ENCODE data around the gene GPHN. TPM values are rescaled to one million over a fixed set of nuclear protein-coding genes. Genes with fewer than 3 reads are reported as not detected.

GPHN gene
- total RNA-seq, 4 donors from 2014 or later = 16.7 to 34.8 (median 27.0) TPM

DNA sequence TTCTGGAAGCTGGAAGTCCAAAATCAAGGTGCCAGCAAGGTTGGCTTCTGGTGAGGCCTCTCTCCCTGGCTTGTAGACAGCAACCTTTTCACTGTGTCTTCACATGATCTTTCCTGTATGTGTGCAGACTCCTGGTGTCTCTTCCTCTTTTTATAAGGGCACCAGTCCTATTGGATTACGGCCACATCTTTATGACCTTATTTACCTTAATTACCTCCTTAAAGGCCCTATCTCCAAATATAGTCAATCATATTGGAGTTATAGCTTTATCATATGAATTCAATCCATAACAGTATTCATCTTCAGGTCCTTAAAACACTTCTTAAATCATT lies 660.1 kb downstream of the GPHN start:
- Histone ChIP-seq H3K9me3 (peaks cover 6% of the 10 kb centered on the region), H3K4me3 (no peak overlapping the region), H3K27ac (no peak overlapping the region), H3K27me3 (no peaks in the 10 kb centered on the region), H3K36me3 (peaks cover 21% of the 10 kb centered on the region), H3K4me1 (no peaks in the 10 kb centered on the region)
- 94% methylated on average over 1 of the region's 1 CpG for WGBS
- TF ChIP-seq EP300 (IDR thresholded peaks at IDR 0.05) (no peak), POLR2AphosphoS5 (IDR thresholded peaks at IDR 0.05) (no peak), POLR2A (IDR thresholded peaks at IDR 0.05) (no peak)
- TF ChIP-seq, protein P1, sequence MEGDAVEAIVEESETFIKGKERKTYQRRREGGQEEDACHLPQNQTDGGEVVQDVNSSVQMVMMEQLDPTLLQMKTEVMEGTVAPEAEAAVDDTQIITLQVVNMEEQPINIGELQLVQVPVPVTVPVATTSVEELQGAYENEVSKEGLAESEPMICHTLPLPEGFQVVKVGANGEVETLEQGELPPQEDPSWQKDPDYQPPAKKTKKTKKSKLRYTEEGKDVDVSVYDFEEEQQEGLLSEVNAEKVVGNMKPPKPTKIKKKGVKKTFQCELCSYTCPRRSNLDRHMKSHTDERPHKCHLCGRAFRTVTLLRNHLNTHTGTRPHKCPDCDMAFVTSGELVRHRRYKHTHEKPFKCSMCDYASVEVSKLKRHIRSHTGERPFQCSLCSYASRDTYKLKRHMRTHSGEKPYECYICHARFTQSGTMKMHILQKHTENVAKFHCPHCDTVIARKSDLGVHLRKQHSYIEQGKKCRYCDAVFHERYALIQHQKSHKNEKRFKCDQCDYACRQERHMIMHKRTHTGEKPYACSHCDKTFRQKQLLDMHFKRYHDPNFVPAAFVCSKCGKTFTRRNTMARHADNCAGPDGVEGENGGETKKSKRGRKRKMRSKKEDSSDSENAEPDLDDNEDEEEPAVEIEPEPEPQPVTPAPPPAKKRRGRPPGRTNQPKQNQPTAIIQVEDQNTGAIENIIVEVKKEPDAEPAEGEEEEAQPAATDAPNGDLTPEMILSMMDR (IDR thresholded peaks at IDR 0.05) = no peak
- DNase-seq (ENCODE audit: low spot score in 2 of 2) = no peak

DNA sequence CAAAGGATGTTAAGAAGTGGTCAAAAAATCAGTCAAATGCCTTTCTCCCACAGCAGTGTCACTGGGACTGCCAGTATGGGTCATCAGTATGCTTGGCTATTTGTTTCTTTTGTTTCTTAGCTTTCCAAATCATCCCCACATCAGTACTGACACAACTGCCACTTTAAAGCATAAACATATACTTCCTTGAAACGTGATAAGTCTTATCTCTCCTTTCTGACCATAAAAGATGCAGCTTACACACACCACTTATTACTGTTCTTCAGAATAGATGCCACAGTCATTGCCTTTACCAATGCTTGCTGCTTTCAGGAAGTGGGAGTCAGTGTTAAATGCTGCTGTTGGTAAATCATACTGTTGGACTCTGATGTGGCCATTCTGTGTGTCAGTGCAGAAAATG lies 662.7 kb downstream of the GPHN start:
- H3K27me3 ChIP-seq = no peaks in the 10 kb centered on the region
- WGBS = 82% methylated on average over 1 of the region's 1 CpG
- peaks cover 14% of the 10 kb centered on the region for H3K9me3 ChIP-seq
- peaks cover 21% of the 10 kb centered on the region for H3K36me3 ChIP-seq
- no peak overlapping the region for H3K27ac ChIP-seq
- H3K4me1 ChIP-seq = no peaks in the 10 kb centered on the region
- H3K4me3 ChIP-seq = no peak overlapping the region
- no peak for DNase-seq (ENCODE audit: low spot score in 2 of 2)
- TF ChIP-seq EP300 (IDR thresholded peaks at IDR 0.05) = no peak
- TF ChIP-seq, protein P1 (IDR thresholded peaks at IDR 0.05) = no peak
- TF ChIP-seq POLR2A (IDR thresholded peaks at IDR 0.05) = no peak
- no peak for TF ChIP-seq POLR2AphosphoS5 (IDR thresholded peaks at IDR 0.05)

DNA sequence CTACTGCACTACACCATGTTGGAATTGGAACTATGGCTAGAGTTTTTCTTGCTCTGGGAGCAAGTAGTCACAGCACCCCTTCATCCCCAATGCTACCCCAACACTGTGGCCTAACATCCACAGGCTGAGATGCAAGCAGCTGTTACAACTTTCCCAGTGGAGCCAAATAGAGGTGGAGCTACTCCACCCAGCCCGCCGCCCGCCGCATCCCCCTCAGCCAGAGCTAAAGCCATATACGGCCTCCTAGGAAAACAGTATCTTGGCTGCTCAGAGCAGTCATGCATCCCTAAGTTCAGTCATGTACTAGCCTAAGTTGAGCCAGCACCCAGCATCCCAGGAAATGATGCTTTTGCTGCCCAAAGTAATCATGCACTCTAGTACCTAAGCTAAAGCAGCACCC lies 664.1 kb downstream of the GPHN start:
- no CpG with 5 or more reads among the region's 5 CpGs for WGBS
- no peaks in the 10 kb centered on the region for H3K4me1 ChIP-seq
- no peak for DNase-seq (ENCODE audit: low spot score in 2 of 2)
- peaks cover 14% of the 10 kb centered on the region for H3K9me3 ChIP-seq
- H3K27ac ChIP-seq = no peak overlapping the region
- H3K4me3 ChIP-seq = no peak overlapping the region
- peaks cover 21% of the 10 kb centered on the region for H3K36me3 ChIP-seq
- TF ChIP-seq EP300 (IDR thresholded peaks at IDR 0.05) (no peak), POLR2AphosphoS5 (IDR thresholded peaks at IDR 0.05) (no peak), POLR2A (IDR thresholded peaks at IDR 0.05) (no peak)
- TF ChIP-seq, protein P1 (IDR thresholded peaks at IDR 0.05) = no peak
- no peaks in the 10 kb centered on the region for H3K27me3 ChIP-seq

DNA sequence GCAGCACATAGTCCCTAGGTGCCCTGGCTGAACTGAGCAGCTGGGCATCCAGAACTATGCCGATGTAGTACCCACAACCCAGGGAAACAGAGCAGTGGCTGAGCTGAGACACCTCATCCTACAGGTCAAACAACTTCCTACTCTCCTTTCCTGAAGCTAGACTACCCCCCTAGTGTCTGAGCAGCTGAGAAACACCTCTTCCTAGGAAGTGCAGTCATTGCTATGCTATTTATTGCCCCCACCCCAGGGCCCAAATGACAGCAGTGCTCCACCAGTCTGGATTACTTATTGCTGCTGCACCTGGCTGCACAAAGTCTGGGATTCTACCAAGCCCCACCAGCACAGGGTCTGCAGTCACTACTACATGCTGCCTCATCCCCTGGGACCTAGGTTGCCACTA lies 664.6 kb downstream of the GPHN start:
- no peaks in the 10 kb centered on the region for H3K4me1 ChIP-seq
- no peak overlapping the region for H3K4me3 ChIP-seq
- peaks cover 21% of the 10 kb centered on the region for H3K36me3 ChIP-seq
- peaks cover 14% of the 10 kb centered on the region for H3K9me3 ChIP-seq
- no peak for TF ChIP-seq POLR2A (IDR thresholded peaks at IDR 0.05)
- TF ChIP-seq EP300 (IDR thresholded peaks at IDR 0.05) = no peak
- TF ChIP-seq POLR2AphosphoS5 (IDR thresholded peaks at IDR 0.05) = no peak
- TF ChIP-seq, protein P1 (IDR thresholded peaks at IDR 0.05) = no peak
- WGBS = 100% methylated on average over 1 of the region's 1 CpG
- no peaks in the 10 kb centered on the region for H3K27me3 ChIP-seq
- H3K27ac ChIP-seq = no peak overlapping the region
- no peak for DNase-seq (ENCODE audit: low spot score in 2 of 2)

DNA sequence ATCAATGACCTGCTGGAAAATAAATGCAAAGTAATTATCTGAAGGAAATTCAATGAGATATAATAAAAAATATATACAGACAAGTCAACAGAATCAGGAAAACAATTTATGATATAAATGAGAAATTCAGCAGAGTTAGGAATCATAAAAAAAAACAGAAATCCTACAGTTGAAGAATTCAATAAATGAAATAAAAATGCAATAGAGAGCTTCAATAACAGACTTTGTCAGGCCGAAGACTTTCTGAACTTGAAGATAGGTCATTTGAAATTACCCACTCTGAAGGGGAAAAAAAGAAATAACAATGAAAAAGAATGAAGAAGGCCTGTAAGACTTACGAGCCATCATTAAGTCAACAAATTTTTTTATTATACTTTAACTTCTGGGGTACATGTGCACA lies 665.8 kb downstream of the GPHN start:
- Histone ChIP-seq H3K27me3 (no peaks in the 10 kb centered on the region), H3K4me3 (no peak overlapping the region), H3K4me1 (no peaks in the 10 kb centered on the region), H3K27ac (no peak overlapping the region), H3K36me3 (peaks cover 20% of the 10 kb centered on the region), H3K9me3 (peaks cover 15% of the 10 kb centered on the region)
- TF ChIP-seq POLR2A (IDR thresholded peaks at IDR 0.05) = no peak
- TF ChIP-seq, protein P1 (IDR thresholded peaks at IDR 0.05) = no peak
- TF ChIP-seq EP300 (IDR thresholded peaks at IDR 0.05) = no peak
- no peak for TF ChIP-seq POLR2AphosphoS5 (IDR thresholded peaks at IDR 0.05)
- no peak for DNase-seq (ENCODE audit: low spot score in 2 of 2)
- 91% methylated on average over 2 of the region's 2 CpGs for WGBS
